ENCODE measurements around the gene DMC1. TPM values are rescaled to one million over a fixed set of nuclear protein-coding genes. Genes with fewer than 3 reads are reported as not detected.

DMC1 gene
- total and polyA plus RNA-seq, 2 experiments from 2014 or later: 5.0 to 18.5 TPM

- TF ChIP-seq REST (IDR thresholded peaks at IDR 0.05; ENCODE audit: unreplicated experiment): no peak
- TF ChIP-seq ZNF114 (CRISPR knock-in tag; IDR thresholded peaks at IDR 0.05): no peak
- no peak for TF ChIP-seq JUNB (IDR thresholded peaks at IDR 0.05; ENCODE audit: unreplicated experiment)
- no peak for TF ChIP-seq ZNF331 (CRISPR knock-in tag; IDR thresholded peaks at IDR 0.05; ENCODE audit: low read depth)
- no peak for TF ChIP-seq POLR2AphosphoS5 (IDR thresholded peaks at IDR 0.05; ENCODE audit: low read depth)
Observed at GRCh38 chr22:38505541-38506117, 64.4 kb downstream of the DMC1 start (continued).

- Histone ChIP-seq H2AFZ (no peak overlapping the region), H3K79me2 (replicated peaks; ENCODE audit: insufficient read depth) (peaks cover 61% of the 10 kb centered on the region), H3K27ac (ENCODE audit: low read depth) (peak overlapping the region; percentile 97), H3K4me3 (peak overlapping the region; percentile 99), H3K4me2 (peak overlapping the region; percentile 82), H3K27me3 (ENCODE audit: insufficient read depth) (no peaks in the 10 kb centered on the region), H3K36me3 (ENCODE audit: insufficient read depth) (peaks cover 27% of the 10 kb centered on the region), H4K20me1 (replicated peaks; ENCODE audit: insufficient read depth) (peaks cover 32% of the 10 kb centered on the region), H3F3A (replicated peaks; ENCODE audit: low read depth) (peaks cover 17% of the 10 kb centered on the region; the same call in 1 of the 2 replicates), H3K4me1 (ENCODE audit: insufficient read depth) (peaks cover 22% of the 10 kb centered on the region), H3K9me2 (ENCODE audit: insufficient read depth) (no peaks in the 10 kb centered on the region)
- peaks cover 58% of the 10 kb centered on the region for H3K36me3 Mint-ChIP-seq (ENCODE audit: low read depth)
- H3K27me3 Mint-ChIP-seq (ENCODE audit: insufficient read depth, low read depth, poor library complexity): peaks cover 24% of the 10 kb centered on the region
- DNase-seq (ENCODE audit: low spot score) (peak; percentile 53), ATAC-seq (0 out of 3 replicates have a peak, but pooled peaks have one; percentile 2)
- H3K4me1 Mint-ChIP-seq: peaks cover 28% of the 10 kb centered on the region
- H3K9me3 Mint-ChIP-seq: no peaks in the 10 kb centered on the region; the same call in 2 of the 3 replicates
- peak overlapping the region; percentile 98 for H3K4me3 Mint-ChIP-seq
- H3K27ac Mint-ChIP-seq: peak overlapping the region; percentile 99
- TF ChIP-seq POLR2AphosphoS5 (IDR thresholded peaks at IDR 0.05; ENCODE audit: low read depth): no peak
- no peak for TF ChIP-seq EZH2 (IDR thresholded peaks at IDR 0.05; ENCODE audit: low read depth, unreplicated experiment)
- no peak for TF ChIP-seq NANOG (IDR thresholded peaks at IDR 0.05; ENCODE audit: borderline replicate concordance)
- TF ChIP-seq CREB1 (CRISPR knock-in tag; IDR thresholded peaks at IDR 0.05; ENCODE audit: low read depth): peak; percentile 53; the same call in 1 of the 2 replicates
- TF ChIP-seq ZNF462 (CRISPR knock-in tag; IDR thresholded peaks at IDR 0.05): no peak
- no peak for TF ChIP-seq ETS1 (IDR thresholded peaks at IDR 0.05)
- TF ChIP-seq ZNF114 (CRISPR knock-in tag; IDR thresholded peaks at IDR 0.05): no peak
- TF ChIP-seq STAT1 (IDR thresholded peaks at IDR 0.05; ENCODE audit: unreplicated experiment): no peak
Observed at GRCh38 chr22:38504731-38505540, 65.0 kb downstream of the DMC1 start.
